NCI-H2196 (cell line): ENCODE data around the gene GASK1B.

Experiments
- DNase-seq: peaks from one replicate; lab custom pipeline; 2025; ENCODE audit not compliant: unreplicated experiment; lab: John Stamatoyannopoulos, UW

GASK1B gene

DNA sequence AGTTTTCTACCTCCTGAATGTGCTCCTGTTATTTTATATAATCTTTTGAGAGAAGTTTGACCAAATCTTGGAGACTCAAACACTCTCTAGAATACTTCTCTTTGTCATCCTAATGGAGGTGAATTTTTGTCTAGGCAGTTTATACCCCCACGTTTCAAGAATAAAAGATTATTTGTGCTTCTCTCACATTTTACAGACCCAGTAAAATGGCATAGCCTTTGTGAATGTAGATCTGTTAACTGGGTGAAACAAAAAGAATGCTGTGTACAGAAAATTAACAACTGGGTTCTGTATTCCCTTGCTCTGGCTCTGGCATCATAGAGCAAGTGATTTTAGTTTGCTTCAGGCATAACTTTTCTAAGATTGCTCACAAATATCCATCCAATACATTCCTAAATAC is 26.1 kb downstream of the GASK1B start:
- DNase-seq, result no peak

DNA sequence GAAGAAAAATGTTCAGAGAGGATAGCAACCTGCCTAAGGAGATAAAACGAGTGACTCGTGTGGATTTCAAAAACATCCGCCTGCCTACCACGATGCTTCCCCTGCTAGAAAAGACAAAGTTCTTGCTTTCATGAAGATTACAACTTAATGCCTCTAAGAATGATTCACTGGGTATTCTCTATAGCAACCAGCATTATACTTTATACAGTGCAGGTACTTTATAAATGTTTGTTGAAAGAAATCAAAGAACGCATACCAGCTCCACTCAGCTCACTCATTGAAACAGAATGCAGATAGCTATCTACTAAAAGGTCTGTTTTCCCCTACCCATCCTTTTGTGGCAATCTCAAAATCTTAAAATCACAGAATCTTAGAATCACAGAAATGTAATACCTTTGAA is 33.7 kb downstream of the GASK1B start:
- DNase-seq, result no peak

DNA sequence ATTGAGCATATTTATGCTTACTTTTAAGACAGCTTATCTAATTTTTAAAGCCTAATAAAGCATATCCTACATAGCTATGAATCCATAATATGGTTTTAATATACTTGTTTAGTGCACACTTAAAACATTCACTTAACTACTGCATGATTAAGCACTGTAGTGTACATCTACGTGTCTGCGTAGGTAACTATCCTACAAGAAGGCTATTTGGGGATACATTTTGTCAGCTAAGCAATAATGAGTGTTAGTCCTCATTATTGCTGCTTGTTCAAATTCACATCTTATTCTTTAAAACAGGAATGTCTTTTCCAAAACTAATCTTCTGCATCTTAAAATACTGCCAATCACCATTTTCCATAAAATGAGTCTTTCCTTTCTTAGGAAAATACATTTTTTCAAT is 38.6 kb downstream of the GASK1B start:
- no peak for DNase-seq

DNA sequence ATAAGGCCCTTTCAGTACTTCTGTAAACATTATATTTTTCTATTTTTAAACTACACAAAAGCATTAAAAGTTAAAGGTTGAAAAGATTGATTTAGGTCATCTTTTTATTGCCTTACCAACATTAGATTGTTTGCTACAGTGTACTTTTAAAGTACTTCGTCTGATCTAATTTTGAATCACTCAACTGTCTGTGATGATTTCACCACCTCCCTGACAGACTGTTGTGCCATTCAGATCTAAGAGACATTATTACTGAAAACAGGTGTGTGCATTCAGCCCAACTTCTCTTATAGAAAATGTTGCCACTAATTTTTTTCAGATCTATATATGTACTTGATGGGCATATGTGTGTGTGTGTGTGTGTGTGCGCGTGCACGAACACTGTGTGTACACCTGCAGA is 39.3 kb downstream of the GASK1B start:
- no peak for DNase-seq

DNA sequence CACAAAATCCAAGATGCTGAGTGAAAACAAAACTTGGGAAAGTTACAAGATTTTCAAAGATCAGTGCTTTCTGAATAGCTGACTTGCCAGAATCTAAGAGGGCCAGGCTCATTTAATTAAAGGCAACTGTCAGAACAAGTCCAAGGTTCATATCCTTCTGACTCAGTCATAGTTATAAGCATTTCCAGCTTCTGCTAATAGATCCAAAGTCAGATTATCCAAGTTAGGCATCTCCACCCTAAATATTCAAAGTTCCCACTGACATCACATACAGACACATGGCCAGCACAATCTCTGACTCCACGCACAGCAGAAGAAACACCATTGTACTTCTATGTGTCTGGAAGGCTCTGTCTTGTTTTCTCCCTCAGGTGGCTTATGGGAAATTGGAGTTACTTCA is 41.8 kb downstream of the GASK1B start:
- DNase-seq, result no peak

DNA sequence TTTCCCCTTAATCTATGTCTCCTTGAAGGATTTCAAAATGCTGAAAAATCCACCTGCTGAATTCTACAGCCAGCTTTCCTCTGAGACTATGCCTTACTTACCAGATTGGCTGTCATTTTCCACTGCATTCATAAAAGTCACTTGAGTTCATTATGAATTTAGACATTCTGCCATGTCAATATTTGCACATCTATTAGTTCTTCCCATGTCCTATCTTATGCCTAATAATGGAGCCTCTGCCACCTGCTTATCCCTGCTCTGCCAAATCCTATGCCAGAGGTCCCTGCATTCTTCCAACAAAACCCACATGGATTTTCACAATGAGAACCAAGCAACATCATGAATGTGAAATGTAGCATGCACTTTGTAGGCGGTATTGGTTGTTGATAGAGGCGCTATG is 42.6 kb downstream of the GASK1B start:
- DNase-seq, result no peak

DNA sequence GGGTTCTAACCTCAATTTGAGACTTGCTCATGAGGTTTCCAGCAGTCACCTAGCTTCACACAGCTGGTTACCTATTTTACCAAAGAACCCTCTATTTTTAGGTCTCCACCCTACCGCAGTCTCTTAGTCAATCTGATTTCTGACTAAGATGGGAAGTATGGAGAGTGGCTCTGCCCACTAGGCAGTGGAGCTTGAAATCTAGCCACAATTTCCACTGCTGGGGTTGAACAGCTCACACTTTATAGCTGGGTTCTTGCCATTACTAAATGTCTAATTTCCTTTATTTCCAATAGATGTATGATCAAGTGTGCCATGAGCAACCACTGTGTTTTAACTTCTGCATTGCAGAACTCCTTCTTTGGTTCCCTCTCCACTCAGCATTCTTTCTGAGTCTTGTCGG is 43.1 kb downstream of the GASK1B start:
- no peak for DNase-seq

DNA sequence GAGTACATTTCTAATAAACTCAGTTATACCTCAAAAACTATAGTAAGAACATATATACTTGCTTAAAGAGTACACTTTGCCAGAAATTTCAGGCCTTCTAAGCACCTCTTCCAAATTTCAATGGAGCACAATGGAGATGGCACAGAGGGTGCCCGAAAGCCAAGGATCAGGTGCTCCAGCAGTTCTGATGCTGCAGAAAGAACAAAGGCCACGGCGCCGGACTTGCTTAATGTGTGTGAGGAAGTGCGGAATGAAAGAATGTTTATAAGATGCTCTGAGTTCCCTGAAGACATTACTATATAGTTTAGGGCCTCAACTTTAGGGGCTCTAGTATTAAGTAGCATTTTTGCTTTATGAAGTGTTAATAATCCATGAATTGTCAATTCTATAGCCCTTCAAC is 44.3 kb downstream of the GASK1B start:
- DNase-seq, result no peak

DNA sequence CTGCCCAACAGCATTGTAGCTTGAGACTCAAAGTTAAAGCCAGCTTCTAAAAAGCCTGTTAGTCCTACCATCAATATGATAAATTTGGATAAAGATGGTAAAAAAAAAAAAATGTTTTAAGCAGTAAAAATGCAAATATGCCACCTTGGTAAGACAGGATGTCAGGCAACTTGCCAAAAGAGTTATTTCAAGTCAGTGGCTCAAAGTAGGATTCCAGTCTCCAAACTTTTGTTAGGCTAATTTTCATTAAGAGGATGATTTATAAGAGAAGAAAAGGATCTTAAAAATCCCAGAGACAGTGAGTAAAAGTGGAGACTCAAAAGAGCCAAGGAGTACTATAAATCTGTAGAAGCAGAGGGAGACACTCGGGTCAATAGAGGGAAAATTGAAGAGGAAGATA is 47.5 kb downstream of the GASK1B start:
- DNase-seq, result no peak
